PC-3 (cell line): Measurements from ENCODE around the gene DBR1. TPM values are rescaled to one million over a fixed set of nuclear protein-coding genes. Genes with fewer than 3 reads are reported as not detected.

ENCODE experiments used
- ATAC-seq: fragments of 200-7000 bp; cut with Tn5 transposase; 2 replicates; pipeline ENCODE4 v1.9.1; 2020; ENCODE audit warnings: mild to moderate bottlenecking, moderate library complexity
- BruUV-seq: library from RNA; stranded (reverse); fragments of 400-500 nt; replicated peaks from 2 replicates; lab custom pipeline; 2021; lab: Mats Ljungman, UMichigan
- CTCF ChIA-PET: fragments of 300-600 bp; sonication (Branson Sonifier 250); formaldehyde crosslinking; loops from one replicate; lab custom pipeline; 2022; ENCODE audit warnings: antibody characterized with exemption; lab: Charles Lee
- POLR2A ChIA-PET: fragments of 300-600 bp; sonication (Branson Sonifier 250); formaldehyde crosslinking; loops from one replicate; lab custom pipeline; 2022; ENCODE audit warnings: antibody characterized with exemption; ENCODE audit not compliant: unreplicated experiment; lab: Charles Lee
- DNase-seq: peaks from one replicate; pipeline ENCODE4 v3.0.0-alpha.2; 2015
- H2AFZ ChIP-seq: fragments of 300-600 bp; sonication (generic); 2 replicates; pipeline ENCODE4 v1.6.0; 2016; ENCODE audit warnings: antibody characterized with exemption, low read length
- H3F3A ChIP-seq: fragments of 300-600 bp; sonication (generic); one replicate; pipeline ENCODE4 v1.6.0; 2017; ENCODE audit warnings: antibody characterized with exemption, low read length, control low read depth, mild to moderate bottlenecking; ENCODE audit not compliant: unreplicated experiment
- H3K27ac ChIP-seq: fragments of 300-600 bp; sonication (generic); 2 replicates; pipeline ENCODE4 v1.5.1; 2016; ENCODE audit warnings: mild to moderate bottlenecking, low read length
- H3K27me3 ChIP-seq: fragments of 300-600 bp; sonication (generic); 2 replicates; pipeline ENCODE4 v1.6.1; 2016; ENCODE audit warnings: low read length, mixed read lengths
- H3K36me3 ChIP-seq: fragments of 300-600 bp; sonication (generic); 2 replicates; pipeline ENCODE4 v1.6.1; 2016; ENCODE audit warnings: low read depth, mixed run types, low read length, mixed read lengths
- H3K4me1 ChIP-seq: fragments of 300-600 bp; sonication (generic); 2 replicates; pipeline ENCODE4 v1.5.1; 2016; ENCODE audit warnings: low read length; ENCODE audit not compliant: insufficient read depth
- H3K4me2 ChIP-seq: fragments of 300-600 bp; sonication (generic); 2 replicates; pipeline ENCODE4 v1.6.0; 2016; ENCODE audit warnings: low read length
- H3K4me3 ChIP-seq: fragments of 300-600 bp; sonication (generic); 2 replicates; pipeline ENCODE4 v1.5.1; 2016; ENCODE audit warnings: mild to moderate bottlenecking, low read length, mixed read lengths
- H3K79me2 ChIP-seq: fragments of 300-600 bp; sonication (generic); 2 replicates; pipeline ENCODE4 v1.6.1; 2017; ENCODE audit warnings: low read length, mixed read lengths
- H3K9ac ChIP-seq: fragments of 300-600 bp; sonication (generic); 2 replicates; pipeline ENCODE4 v1.6.0; 2016; ENCODE audit warnings: mild to moderate bottlenecking, low read length
- H3K9me2 ChIP-seq: fragments of 300-600 bp; sonication (generic); replicated peaks from 2 replicates; pipeline ENCODE4 v1.6.1; 2016; ENCODE audit warnings: mixed run types, low read length, mixed read lengths
- H3K9me3 ChIP-seq: fragments of 300-600 bp; sonication (generic); 2 replicates; pipeline ENCODE4 v1.6.1; 2016; ENCODE audit warnings: low read length, mixed read lengths
- H4K20me1 ChIP-seq: fragments of 300-600 bp; sonication (generic); 2 replicates; pipeline ENCODE4 v1.6.1; 2016; ENCODE audit warnings: low read length, mixed read lengths
- CTCF ChIP-seq: fragments of 300-600 bp; sonication (generic); conservative IDR thresholded peaks from 2 replicates; pipeline ENCODE4 v1.5.1; 2017; ENCODE audit warnings: antibody characterized with exemption, low read depth, mild to moderate bottlenecking, low read length
- EZH2 ChIP-seq: fragments of 300-600 bp; sonication (generic); IDR thresholded peaks from one replicate; pipeline ENCODE4 v1.6.1; 2017; ENCODE audit warnings: antibody characterized with exemption, mild to moderate bottlenecking, low read length; ENCODE audit not compliant: unreplicated experiment
- EZH2phosphoT487 ChIP-seq: fragments of 300-600 bp; sonication (generic); IDR thresholded peaks from 2 replicates; pipeline ENCODE4 v1.6.1; 2018; ENCODE audit warnings: mild to moderate bottlenecking, antibody characterized with exemption, low read length, borderline replicate concordance
- intact Hi-C: fragments of 100-400 bp; cut with micrococcal nuclease; formaldehyde crosslinking; loops from 2 replicates; pipeline ENCODE4 v1.9.0; 2023
- total RNA-seq: library from RNA; depleted of rRNA; stranded (reverse); fragments of >200 nt; gene quantifications from 2 replicates; pipeline ENCODE4 v1.2.3, GENCODE V29; 2014; rRNA removed

DBR1 gene
- total RNA-seq, 1 experiment from 2014 or later = 14.0 TPM

GRCh38 chr3:138114431-138114918 is 60.2 kb downstream of the DBR1 start:
- Histone ChIP-seq H4K20me1 (no peaks in the 10 kb centered on the region), H3K4me1 (peaks cover 7% of the 10 kb centered on the region), H3K79me2 (0 out of 2 replicates have a peak, but pooled peaks cover 3% of the 10 kb centered on the region), H3K27me3 (no peaks in the 10 kb centered on the region), H3K36me3 (no peaks in the 10 kb centered on the region), H3K9me2 (no peaks in the 10 kb centered on the region), H2AFZ (peak overlapping the region; percentile 98), H3K9me3 (no peaks in the 10 kb centered on the region), H3K4me2 (peak overlapping the region; percentile 93), H3K27ac (0 out of 2 replicates have a peak overlapping the region, but pooled peaks have one; percentile 7), H3F3A (no peaks in the 10 kb centered on the region), H3K4me3 (peak overlapping the region; percentile 90), H3K9ac (peak overlapping the region; percentile 85)
- 0 out of 2 replicates have a peak, but pooled peaks have one; percentile 2 for ATAC-seq
- BruUV-seq = TSS peak; percentile 50
- CTCF ChIA-PET = no interaction called here
- intact Hi-C loops = loop anchor here (2.0 kb wide), 1 partner anchor 36 kb away; no protein-coding TSS in a partner anchor
- no peak for DNase-seq
- POLR2A ChIA-PET = no interaction called here
- TF ChIP-seq EZH2 (no peak), CTCF (no peak), EZH2phosphoT487 (no peak)

- Histone ChIP-seq H3K27ac (no peak overlapping the region), H3K9me2 (no peaks in the 10 kb centered on the region), H3K27me3 (no peaks in the 10 kb centered on the region), H3K4me2 (no peak overlapping the region), H3K4me1 (peaks cover 7% of the 10 kb centered on the region), H4K20me1 (no peaks in the 10 kb centered on the region), H3K9ac (no peak overlapping the region), H3K36me3 (no peaks in the 10 kb centered on the region), H3F3A (no peaks in the 10 kb centered on the region), H3K9me3 (no peaks in the 10 kb centered on the region), H3K79me2 (0 out of 2 replicates have a peak, but pooled peaks cover 3% of the 10 kb centered on the region), H3K4me3 (no peak overlapping the region), H2AFZ (no peak overlapping the region)
- ChIA-PET CTCF (no interaction called here), POLR2A (no interaction called here)
- BruUV-seq = no TSS peak
- no peak for ATAC-seq
- no peak for DNase-seq
- TF ChIP-seq EZH2 (no peak), CTCF (no peak), EZH2phosphoT487 (no peak)
- intact Hi-C loops = no loop called here
These were observed 61.4 kb downstream of the DBR1 start for GRCh38 chr3:138113326-138113725.

- Histone ChIP-seq H3K27me3 (no peaks in the 10 kb centered on the region), H3K36me3 (no peaks in the 10 kb centered on the region), H3K9ac (no peak overlapping the region), H3F3A (no peaks in the 10 kb centered on the region), H3K4me3 (no peak overlapping the region), H3K79me2 (0 out of 2 replicates have a peak, but pooled peaks cover 3% of the 10 kb centered on the region), H3K4me1 (peaks cover 7% of the 10 kb centered on the region), H3K4me2 (no peak overlapping the region), H3K27ac (no peak overlapping the region), H2AFZ (no peak overlapping the region), H3K9me2 (no peaks in the 10 kb centered on the region), H3K9me3 (no peaks in the 10 kb centered on the region), H4K20me1 (no peaks in the 10 kb centered on the region)
- ChIA-PET POLR2A (no interaction called here), CTCF (no interaction called here)
- intact Hi-C loops = no loop called here
- no TSS peak for BruUV-seq
- no peak for TF ChIP-seq EZH2phosphoT487
- no peak for TF ChIP-seq EZH2
- TF ChIP-seq CTCF = no peak
- ATAC-seq = no peak
- no peak for DNase-seq
These were observed 62.4 kb downstream of the DBR1 start for GRCh38 chr3:138112362-138112761.

Other genes starting within 250 kb of the DBR1 start
- gene CLDN18, start 164.8 kb downstream of the DBR1 start, total RNA-seq = not detected in 2 replicates
- 3.8 and 4.9 TPM in 2 replicates for gene DZIP1L, start 59.3 kb downstream of the DBR1 start, total RNA-seq
- not detected in 2 replicates for gene A4GNT, start 42.5 kb downstream of the DBR1 start, total RNA-seq
- 15.0 and 21.1 TPM in 2 replicates for gene ARMC8, start 12.4 kb upstream of the DBR1 start, total RNA-seq
- gene NME9, start 154.9 kb upstream of the DBR1 start, total RNA-seq = 0.40 TPM in 1 of 2 replicates, not detected in the other
- 2.8 and 5.3 TPM in 2 replicates for gene MRAS, start 173.7 kb upstream of the DBR1 start, total RNA-seq